AG04450 (cell line): ENCODE data around the gene ABTB2. TPM values are rescaled to one million over a fixed set of nuclear protein-coding genes. Genes with fewer than 3 reads are reported as not detected.

ENCODE experiments used
- CTCF ChIA-PET: fragments of 300-600, 350-600 bp; formaldehyde crosslinking; extraction: SDS; loops from one replicate; lab custom pipeline; 2022; ENCODE audit warnings: antibody characterized with exemption, inconsistent platforms; lab: Charles Lee
- POLR2A ChIA-PET: fragments of 350-600 bp; formaldehyde crosslinking; extraction: SDS; loops from one replicate; lab custom pipeline; 2021; ENCODE audit warnings: antibody characterized with exemption, inconsistent platforms; lab: Yijun Ruan, JAX
- DNase-seq: peaks from one replicate; pipeline ENCODE4 v3.0.0-alpha.2; 2011; ENCODE audit warnings: low read depth, low spot score
- H3K27ac ChIP-seq: one replicate; pipeline ENCODE4 v1.5.1; 2012; ENCODE audit warnings: low read depth, low read length, control low read depth
- H3K27me3 ChIP-seq: one replicate; pipeline ENCODE4 v1.6.0; 2012; ENCODE audit warnings: low read length; ENCODE audit not compliant: control insufficient read depth, insufficient read depth
- H3K4me3 ChIP-seq: 2 replicates; pipeline ENCODE4 v1.5.1; 2011; ENCODE audit warnings: mild to moderate bottlenecking, low read depth, low read length, control low read depth
- H3K9me3 ChIP-seq: 2 replicates; pipeline ENCODE4 v1.5.1; 2012; ENCODE audit warnings: low read length; ENCODE audit not compliant: control insufficient read depth, insufficient read depth
- CTCF ChIP-seq: IDR thresholded peaks from 2 replicates; pipeline ENCODE4 v1.5.1; 2011; ENCODE audit warnings: low read depth, low read length, control low read depth, inconsistent platforms
- polyA plus RNA-seq: library from polyadenylated mRNA; depleted of rRNA; stranded (reverse); fragments of >200 nt; gene quantifications from 2 replicates; pipeline ENCODE4 v1.2.3, GENCODE V29; 2011

ABTB2 gene
- polyA plus RNA-seq, 1 experiment = 0.43 TPM

- DNase-seq = no peak
- CTCF ChIA-PET = no interaction called here
- Histone ChIP-seq H3K4me3 (no peak overlapping the region), H3K9me3 (no peaks in the 10 kb centered on the region), H3K27me3 (peaks cover 16% of the 10 kb centered on the region), H3K27ac (no peak overlapping the region)
- POLR2A ChIA-PET = no interaction called here
- no peak for TF ChIP-seq CTCF
Observed at GRCh38 chr11:34269694-34270245, 88.0 kb downstream of the ABTB2 start.

GRCh38 chr11:34268906-34269430, 88.8 kb downstream of the ABTB2 start:
- H3K27me3 ChIP-seq = peaks cover 16% of the 10 kb centered on the region

DNA sequence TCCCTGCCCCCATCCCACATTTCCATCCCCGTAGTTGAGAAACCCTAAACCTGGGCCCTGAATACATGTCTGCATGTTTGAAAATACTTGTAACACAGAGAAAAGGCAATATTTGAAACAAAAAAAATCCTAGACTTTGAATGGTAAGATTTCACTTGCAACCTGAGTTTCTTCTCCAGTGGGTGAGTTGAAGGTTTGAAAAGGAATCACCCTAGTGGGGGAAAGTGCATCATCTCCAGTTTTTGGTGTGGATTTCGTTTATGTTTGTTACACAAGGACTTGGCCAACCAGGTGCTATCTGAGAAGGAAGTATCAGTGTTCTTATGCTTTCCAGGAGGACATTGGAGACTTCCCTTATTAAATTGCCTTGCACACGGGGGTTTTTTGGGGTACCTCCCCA, 90.4 kb downstream of the ABTB2 start:
- ChIA-PET POLR2A (no interaction called here), CTCF (interaction anchor here (1.3 kb wide), 1 partner anchor 93 kb away, joined by 3 read pairs; no protein-coding TSS in a partner anchor)
- Histone ChIP-seq H3K27ac (no peak overlapping the region), H3K9me3 (no peaks in the 10 kb centered on the region), H3K4me3 (no peak overlapping the region), H3K27me3 (peaks cover 18% of the 10 kb centered on the region)
- no peak for DNase-seq
- no peak for TF ChIP-seq CTCF

More at GRCh38 chr11:34268906-34269430, 88.8 kb downstream of the ABTB2 start:
- CTCF ChIA-PET = no interaction called here
- no peak for DNase-seq
- Histone ChIP-seq H3K4me3 (no peak overlapping the region), H3K9me3 (no peaks in the 10 kb centered on the region), H3K27ac (no peak overlapping the region)
- TF ChIP-seq CTCF = no peak
- POLR2A ChIA-PET = interaction anchor here (0.6 kb wide), 1 partner anchor 17 kb away, joined by 5 read pairs; no protein-coding TSS in a partner anchor

- Histone ChIP-seq H3K27ac (no peak overlapping the region), H3K27me3 (peaks cover 18% of the 10 kb centered on the region), H3K9me3 (no peaks in the 10 kb centered on the region), H3K4me3 (no peak overlapping the region)
- CTCF ChIA-PET = interaction anchor here (0.6 to 1.3 kb wide), 2 partner anchors 84 to 92 kb away, joined by 3 read pairs; no protein-coding TSS in a partner anchor
- POLR2A ChIA-PET = no interaction called here
- DNase-seq = no peak
- no peak for TF ChIP-seq CTCF
Observed at GRCh38 chr11:34267013-34267412, 90.8 kb downstream of the ABTB2 start.

GRCh38 chr11:34266090-34266912, 91.5 kb downstream of the ABTB2 start:
- peak; percentile 84 for DNase-seq
- POLR2A ChIA-PET = no interaction called here
- no peak for TF ChIP-seq CTCF
- Histone ChIP-seq H3K9me3 (no peaks in the 10 kb centered on the region), H3K4me3 (no peak overlapping the region), H3K27me3 (peaks cover 18% of the 10 kb centered on the region), H3K27ac (peak overlapping the region; percentile 39)
- CTCF ChIA-PET = interaction anchor here (0.6 to 1.3 kb wide), 2 partner anchors 85 to 92 kb away, joined by 3 read pairs; no protein-coding TSS in a partner anchor
